ENCODE data around the gene ASCL5. TPM values are rescaled to one million over a fixed set of nuclear protein-coding genes. Genes with fewer than 3 reads are reported as not detected.
"Not testable (repeated sequence)": the region's sequence is repeated elsewhere in the genome, so short reads cannot be mapped to it uniquely, and the experiment has no call there.

Gene ASCL5
- polyA plus RNA-seq, 1 donor (not counting 4 experiments of a cell fraction or from before 2014, with no cell fraction given): not detected

- no peaks in the 10 kb centered on the region for H3K79me2 ChIP-seq (ENCODE audit: control insufficient read depth, insufficient read depth, low read length)
- no peaks in the 10 kb centered on the region for H3K9me3 ChIP-seq (ENCODE audit: control insufficient read depth, low read depth, low read length)
- dilution Hi-C loops (cut with MboI; ENCODE audit: extremely low pct_ligation_motif_present, low sequenced_read_pairs): no loop called here
- no peak for FAIRE-seq
- no peak overlapping the region for H3K9ac ChIP-seq (ENCODE audit: control insufficient read depth, extremely low read depth, insufficient read depth, low read length)
- no peak for DNase-seq (ENCODE audit: low read depth, low spot score)
- peaks cover 5% of the 10 kb centered on the region for H3K4me1 ChIP-seq (ENCODE audit: control insufficient read depth, extremely low read depth, insufficient read depth, low read length)
- H3K9me1 ChIP-seq (ENCODE audit: control insufficient read depth, extremely low read depth, insufficient read depth, low read length): no peaks in the 10 kb centered on the region
- H3K4me3 ChIP-seq (ENCODE audit: control insufficient read depth in 2 of 3, extremely low read depth in 1 of 3, insufficient read depth in 2 of 3, low read depth in 1 of 3, low read length in 3 of 3): no peak overlapping the region
- H3K27me3 ChIP-seq (ENCODE audit: control insufficient read depth, extremely low read depth, insufficient read depth, low read length): peaks cover 3% of the 10 kb centered on the region
- no peaks in the 10 kb centered on the region for H4K20me1 ChIP-seq (ENCODE audit: control insufficient read depth, extremely low read depth, insufficient read depth, low read length)
- H3K4me2 ChIP-seq (ENCODE audit: control insufficient read depth, extremely low read depth, insufficient read depth, low read depth, low read length): no peak overlapping the region
- TF ChIP-seq EZH2 (IDR thresholded peaks at IDR 0.05; ENCODE audit: low read length) (no peak), CTCF (optimal IDR thresholded peaks at IDR 0.05 in 1 of 3, IDR thresholded peaks at IDR 0.05 in 1 of 3, conservative IDR thresholded peaks at IDR 0.05 in 1 of 3; ENCODE audit: extremely low read depth in 1 of 3, insufficient read depth in 2 of 3, low read length in 3 of 3) (no peak)
- no peak overlapping the region for H2AFZ ChIP-seq (ENCODE audit: control insufficient read depth, low read length)
- no peaks in the 10 kb centered on the region for H3K36me3 ChIP-seq (ENCODE audit: control insufficient read depth in 2 of 2, extremely low read depth in 1 of 2, insufficient read depth in 2 of 2, low read length in 2 of 2)
- no peak overlapping the region for H3K27ac ChIP-seq (ENCODE audit: control insufficient read depth, insufficient read depth, low read length)
Observed at GRCh38 chr1:201164645-201165044, 37.7 kb upstream of the ASCL5 start.

- no peak for DNase-seq (ENCODE audit: low read depth, low spot score)
- H3K9ac ChIP-seq (ENCODE audit: control insufficient read depth, extremely low read depth, insufficient read depth, low read length): no peak overlapping the region
- no peaks in the 10 kb centered on the region for H3K79me2 ChIP-seq (ENCODE audit: control insufficient read depth, insufficient read depth, low read length)
- TF ChIP-seq EZH2 (IDR thresholded peaks at IDR 0.05; ENCODE audit: low read length) (no peak), CTCF (optimal IDR thresholded peaks at IDR 0.05 in 1 of 3, IDR thresholded peaks at IDR 0.05 in 1 of 3, conservative IDR thresholded peaks at IDR 0.05 in 1 of 3; ENCODE audit: extremely low read depth in 1 of 3, insufficient read depth in 2 of 3, low read length in 3 of 3) (no peak)
- peaks cover 3% of the 10 kb centered on the region for H3K27me3 ChIP-seq (ENCODE audit: control insufficient read depth, extremely low read depth, insufficient read depth, low read length)
- H4K20me1 ChIP-seq (ENCODE audit: control insufficient read depth, extremely low read depth, insufficient read depth, low read length): no peaks in the 10 kb centered on the region
- FAIRE-seq: no peak
- no peak overlapping the region for H3K4me2 ChIP-seq (ENCODE audit: control insufficient read depth, extremely low read depth, insufficient read depth, low read depth, low read length)
- H3K36me3 ChIP-seq (ENCODE audit: control insufficient read depth in 2 of 2, extremely low read depth in 1 of 2, insufficient read depth in 2 of 2, low read length in 2 of 2): no peaks in the 10 kb centered on the region
- no peak overlapping the region for H2AFZ ChIP-seq (ENCODE audit: control insufficient read depth, low read length)
- no peaks in the 10 kb centered on the region for H3K9me3 ChIP-seq (ENCODE audit: control insufficient read depth, low read depth, low read length)
- dilution Hi-C loops (cut with MboI; ENCODE audit: extremely low pct_ligation_motif_present, low sequenced_read_pairs): no loop called here
- H3K27ac ChIP-seq (ENCODE audit: control insufficient read depth, insufficient read depth, low read length): no peak overlapping the region
- no peaks in the 10 kb centered on the region for H3K9me1 ChIP-seq (ENCODE audit: control insufficient read depth, extremely low read depth, insufficient read depth, low read length)
- H3K4me3 ChIP-seq (ENCODE audit: control insufficient read depth in 2 of 3, extremely low read depth in 1 of 3, insufficient read depth in 2 of 3, low read depth in 1 of 3, low read length in 3 of 3): no peak overlapping the region
- no peaks in the 10 kb centered on the region for H3K4me1 ChIP-seq (ENCODE audit: control insufficient read depth, extremely low read depth, insufficient read depth, low read length)
Observed at GRCh38 chr1:201163707-201164106, 36.7 kb upstream of the ASCL5 start.

- H3K9me3 ChIP-seq (ENCODE audit: control insufficient read depth, low read depth, low read length); FAIRE-seq; H3K27ac ChIP-seq (ENCODE audit: control insufficient read depth, insufficient read depth, low read length); H3K79me2 ChIP-seq (ENCODE audit: control insufficient read depth, insufficient read depth, low read length); H3K9ac ChIP-seq (ENCODE audit: control insufficient read depth, extremely low read depth, insufficient read depth, low read length); H4K20me1 ChIP-seq (ENCODE audit: control insufficient read depth, extremely low read depth, insufficient read depth, low read length); H2AFZ ChIP-seq (ENCODE audit: control insufficient read depth, low read length); dilution Hi-C loops (cut with MboI; ENCODE audit: extremely low pct_ligation_motif_present, low sequenced_read_pairs); DNase-seq (ENCODE audit: low read depth, low spot score); H3K9me1 ChIP-seq (ENCODE audit: control insufficient read depth, extremely low read depth, insufficient read depth, low read length); H3K4me1 ChIP-seq (ENCODE audit: control insufficient read depth, extremely low read depth, insufficient read depth, low read length); H3K4me3 ChIP-seq (ENCODE audit: control insufficient read depth in 2 of 3, extremely low read depth in 1 of 3, insufficient read depth in 2 of 3, low read depth in 1 of 3, low read length in 3 of 3); H3K4me2 ChIP-seq (ENCODE audit: control insufficient read depth, extremely low read depth, insufficient read depth, low read depth, low read length); H3K27me3 ChIP-seq (ENCODE audit: control insufficient read depth, extremely low read depth, insufficient read depth, low read length); H3K36me3 ChIP-seq (ENCODE audit: control insufficient read depth in 2 of 2, extremely low read depth in 1 of 2, insufficient read depth in 2 of 2, low read length in 2 of 2): not testable (repeated sequence)
Observed at GRCh38 chr1:201163036-201163435, 36.1 kb upstream of the ASCL5 start.
